A673 (cell line): ENCODE measurements around the gene CCDC179. TPM values are rescaled to one million over a fixed set of nuclear protein-coding genes. Genes with fewer than 3 reads are reported as not detected.

Source experiments
- BruUV-seq: library from RNA; stranded (reverse); fragments of 400-500 nt; replicated peaks from 2 replicates; lab custom pipeline; 2021; lab: Mats Ljungman, UMichigan
- CTCF ChIA-PET: fragments of 300-600 bp; sonication (Branson Sonifier 250); formaldehyde crosslinking; loops from one replicate; lab custom pipeline; 2022; ENCODE audit warnings: antibody characterized with exemption; lab: Charles Lee
- POLR2A ChIA-PET: fragments of 300-600 bp; sonication (Branson Sonifier 250); formaldehyde crosslinking; loops from one replicate; lab custom pipeline; 2022; ENCODE audit warnings: antibody characterized with exemption; ENCODE audit not compliant: low non-redundant PET; lab: Charles Lee
- DNase-seq: peaks from one replicate; pipeline ENCODE4 v3.0.0-alpha.2; 2015; ENCODE audit warnings: low spot score
- H3K27ac ChIP-seq: fragments of 200-600 bp; sonication (generic); 2 replicates; pipeline ENCODE4 v1.5.1; 2016; ENCODE audit warnings: mixed run types, low read depth, mild to moderate bottlenecking, mixed read lengths, antibody characterized with exemption, low read length; ENCODE audit not compliant: poor library complexity, severe bottlenecking
- H3K27me3 ChIP-seq: fragments of 200-600 bp; sonication (generic); replicated peaks from 2 replicates; pipeline ENCODE4 v1.6.1; 2017; ENCODE audit warnings: mixed run types, low read depth, mild to moderate bottlenecking, mixed read lengths, antibody characterized with exemption, low read length; ENCODE audit not compliant: insufficient read depth, poor library complexity
- H3K36me3 ChIP-seq: fragments of 200-600 bp; sonication (generic); 2 replicates; pipeline ENCODE4 v1.6.1; 2016; ENCODE audit warnings: mixed run types, mild to moderate bottlenecking, mixed read lengths, antibody characterized with exemption, low read length; ENCODE audit not compliant: insufficient read depth, poor library complexity, severe bottlenecking
- H3K4me1 ChIP-seq: fragments of 200-600 bp; sonication (generic); 2 replicates; pipeline ENCODE4 v1.6.1; 2017; ENCODE audit warnings: mixed run types, mild to moderate bottlenecking, mixed read lengths, antibody characterized with exemption, low read length; ENCODE audit not compliant: insufficient read depth, poor library complexity, severe bottlenecking
- H3K4me3 ChIP-seq: fragments of 200-600 bp; sonication (generic); 2 replicates; pipeline ENCODE4 v1.5.1; 2016; ENCODE audit warnings: low read depth, mixed run types, mild to moderate bottlenecking, mixed read lengths, low read length; ENCODE audit not compliant: poor library complexity, severe bottlenecking
- H3K9me3 ChIP-seq: fragments of 200-600 bp; sonication (generic); 2 replicates; pipeline ENCODE4 v1.6.1; 2016; ENCODE audit warnings: mixed run types, low read depth, mild to moderate bottlenecking, mixed read lengths, antibody characterized with exemption, low read length; ENCODE audit not compliant: poor library complexity, severe bottlenecking
- CTCF ChIP-seq: fragments of 300-800, 200-600 bp; sonication (generic); conservative IDR thresholded peaks from 2 replicates; pipeline ENCODE4 v1.5.1; 2017; ENCODE audit warnings: low read depth, mild to moderate bottlenecking, antibody characterized with exemption, low read length, moderate library complexity, mixed read lengths
- EZH2 ChIP-seq: fragments of 200-600 bp; sonication (generic); IDR thresholded peaks from 2 replicates; pipeline ENCODE4 v1.6.1; 2017; ENCODE audit warnings: borderline replicate concordance, low read depth, mild to moderate bottlenecking, mixed read lengths, antibody characterized with exemption, low read length; ENCODE audit not compliant: poor library complexity, severe bottlenecking
- intact Hi-C: fragments of 100-400 bp; cut with micrococcal nuclease; formaldehyde crosslinking; loops from one replicate; pipeline ENCODE4 v1.10.0; 2022; ENCODE audit not compliant: unreplicated experiment
- total RNA-seq: library from RNA; stranded (reverse); gene quantifications from 2 replicates; pipeline ENCODE4 v1.2.3, GENCODE V29; 2021

The CCDC179 gene
- total RNA-seq, 1 experiment from 2014 or later: not detected

GRCh38 chr11:22859756-22860155 lies 518 bp downstream of the CCDC179 start:
- Histone ChIP-seq H3K4me3 (no peak overlapping the region), H3K27ac (no peak overlapping the region), H3K27me3 (no peaks in the 10 kb centered on the region), H3K36me3 (no peaks in the 10 kb centered on the region), H3K4me1 (no peaks in the 10 kb centered on the region), H3K9me3 (no peaks in the 10 kb centered on the region)
- BruUV-seq: no TSS peak
- no peak for DNase-seq
- POLR2A ChIA-PET: no interaction called here
- TF ChIP-seq CTCF (no peak), EZH2 (no peak)
- intact Hi-C loops: no loop called here
- CTCF ChIA-PET: no interaction called here

GRCh38 chr11:22851477-22851876 lies 8.8 kb downstream of the CCDC179 start:
- CTCF ChIA-PET: interaction anchor here (1.0 kb wide), 1 partner anchor 25 kb away, joined by 3 read pairs; no protein-coding TSS in a partner anchor
- intact Hi-C loops: no loop called here
- no TSS peak for BruUV-seq
- Histone ChIP-seq H3K9me3 (no peaks in the 10 kb centered on the region), H3K4me3 (no peak overlapping the region), H3K36me3 (no peaks in the 10 kb centered on the region), H3K27me3 (no peaks in the 10 kb centered on the region), H3K27ac (no peak overlapping the region), H3K4me1 (no peaks in the 10 kb centered on the region)
- POLR2A ChIA-PET: no interaction called here
- no peak for DNase-seq
- TF ChIP-seq EZH2 (no peak), CTCF (no peak)

GRCh38 chr11:22846726-22847125 lies 13.5 kb downstream of the CCDC179 start:
- POLR2A ChIA-PET: no interaction called here
- no TSS peak for BruUV-seq
- DNase-seq: no peak

More at GRCh38 chr11:22846726-22847125, 13.5 kb downstream of the CCDC179 start:
- TF ChIP-seq CTCF: no peak
- no peak for TF ChIP-seq EZH2
- no peaks in the 10 kb centered on the region for H3K9me3 ChIP-seq
- H3K4me3 ChIP-seq: no peak overlapping the region
- H3K27me3 ChIP-seq: no peaks in the 10 kb centered on the region
- CTCF ChIA-PET: no interaction called here
- H3K27ac ChIP-seq: no peak overlapping the region
- H3K36me3 ChIP-seq: no peaks in the 10 kb centered on the region
- intact Hi-C loops: no loop called here
- no peaks in the 10 kb centered on the region for H3K4me1 ChIP-seq
